GM21515 (cell line): Measurements from ENCODE around the gene SFPQ.
"Not testable (repeated sequence)": the region's sequence is repeated elsewhere in the genome, so short reads cannot be mapped to it uniquely, and the experiment has no call there.

Source experiments
- ATAC-seq: cut with Tn5 transposase; IDR thresholded peaks from one replicate; pipeline ENCODE4 v1.9.1; 2021; ENCODE audit not compliant: unreplicated experiment

Gene SFPQ, protein sequence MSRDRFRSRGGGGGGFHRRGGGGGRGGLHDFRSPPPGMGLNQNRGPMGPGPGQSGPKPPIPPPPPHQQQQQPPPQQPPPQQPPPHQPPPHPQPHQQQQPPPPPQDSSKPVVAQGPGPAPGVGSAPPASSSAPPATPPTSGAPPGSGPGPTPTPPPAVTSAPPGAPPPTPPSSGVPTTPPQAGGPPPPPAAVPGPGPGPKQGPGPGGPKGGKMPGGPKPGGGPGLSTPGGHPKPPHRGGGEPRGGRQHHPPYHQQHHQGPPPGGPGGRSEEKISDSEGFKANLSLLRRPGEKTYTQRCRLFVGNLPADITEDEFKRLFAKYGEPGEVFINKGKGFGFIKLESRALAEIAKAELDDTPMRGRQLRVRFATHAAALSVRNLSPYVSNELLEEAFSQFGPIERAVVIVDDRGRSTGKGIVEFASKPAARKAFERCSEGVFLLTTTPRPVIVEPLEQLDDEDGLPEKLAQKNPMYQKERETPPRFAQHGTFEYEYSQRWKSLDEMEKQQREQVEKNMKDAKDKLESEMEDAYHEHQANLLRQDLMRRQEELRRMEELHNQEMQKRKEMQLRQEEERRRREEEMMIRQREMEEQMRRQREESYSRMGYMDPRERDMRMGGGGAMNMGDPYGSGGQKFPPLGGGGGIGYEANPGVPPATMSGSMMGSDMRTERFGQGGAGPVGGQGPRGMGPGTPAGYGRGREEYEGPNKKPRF

DNA sequence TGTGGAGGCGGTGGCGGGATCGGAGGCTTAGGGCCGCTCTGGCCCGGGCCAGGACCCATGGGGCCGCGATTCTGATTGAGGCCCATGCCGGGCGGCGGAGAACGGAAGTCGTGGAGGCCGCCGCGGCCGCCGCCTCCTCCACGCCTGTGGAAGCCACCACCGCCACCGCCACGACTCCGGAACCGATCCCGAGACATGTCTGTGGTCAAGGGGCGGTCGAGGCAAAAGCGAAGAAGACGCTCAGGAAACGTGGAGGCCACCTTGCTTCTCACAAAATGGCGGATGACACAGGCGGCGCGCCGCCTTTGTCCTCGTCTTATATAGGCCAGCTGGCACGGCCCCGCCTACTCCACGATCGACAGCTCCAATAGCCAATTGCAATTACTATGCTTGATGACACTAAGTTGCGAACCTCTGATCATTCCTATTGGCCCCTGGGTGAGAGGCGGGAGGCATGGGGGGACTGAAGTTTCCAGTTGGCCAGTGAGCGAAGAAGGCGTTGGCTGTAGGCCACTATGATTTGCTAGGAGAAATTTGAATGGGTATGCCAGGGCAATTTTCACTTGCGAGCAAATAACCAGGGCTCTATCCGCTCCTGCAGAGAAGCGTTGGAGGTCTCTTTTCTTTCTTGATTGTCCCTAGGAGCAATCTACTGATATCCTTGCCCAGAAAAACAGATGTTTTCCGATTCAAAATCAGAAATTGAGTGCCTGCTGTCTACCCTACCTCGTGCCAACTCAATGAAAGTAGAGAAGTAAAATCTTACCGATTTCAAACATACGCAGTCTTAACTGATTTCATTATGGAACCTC, at the start of gene SFPQ:
Gene SFPQ, minus strand, starts transcription at position 293 of the 812 bp plus-strand sequence. Its CDS starts 96 bp downstream, at position 197.
- peak; percentile 87 for ATAC-seq

DNA sequence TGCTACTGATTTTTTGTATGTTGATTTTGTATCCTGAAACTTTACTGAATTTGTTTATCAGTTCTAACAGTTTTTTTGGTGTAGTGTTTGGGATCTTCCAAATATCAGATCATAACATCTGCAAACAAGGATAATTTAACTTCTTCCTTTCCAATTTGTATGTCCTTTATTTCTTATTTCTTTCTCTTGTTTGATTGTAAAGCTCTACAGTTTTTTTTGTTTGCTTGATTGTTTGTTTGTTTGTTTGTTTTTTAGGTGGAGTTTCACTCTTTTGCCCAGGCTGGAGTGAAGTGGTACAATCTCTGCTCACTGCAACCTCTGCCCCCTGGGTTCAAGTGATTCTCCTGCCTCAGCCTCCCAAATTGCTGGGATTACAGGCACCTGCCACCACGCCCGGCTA, 43.8 kb upstream of the SFPQ start:
- ATAC-seq = not testable (repeated sequence)

DNA sequence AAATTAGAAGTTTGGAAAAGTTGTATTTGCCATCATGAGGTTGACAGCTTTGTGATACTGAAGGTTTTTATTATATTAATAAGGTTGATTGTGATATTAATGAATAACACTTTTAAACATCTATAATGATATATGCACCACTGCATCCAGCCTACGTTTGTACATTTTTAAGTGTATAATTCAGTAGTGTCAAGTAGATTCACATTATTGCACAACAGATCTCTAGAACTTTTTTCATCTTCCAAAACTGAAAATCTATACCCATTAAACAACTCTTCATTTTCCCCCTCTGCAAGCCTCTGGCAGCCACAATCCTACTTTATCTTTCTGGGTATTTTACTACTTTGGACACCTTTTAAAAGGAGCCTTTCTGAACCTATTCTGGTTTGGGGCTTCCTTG, 38.3 kb upstream of the SFPQ start:
- no peak for ATAC-seq

DNA sequence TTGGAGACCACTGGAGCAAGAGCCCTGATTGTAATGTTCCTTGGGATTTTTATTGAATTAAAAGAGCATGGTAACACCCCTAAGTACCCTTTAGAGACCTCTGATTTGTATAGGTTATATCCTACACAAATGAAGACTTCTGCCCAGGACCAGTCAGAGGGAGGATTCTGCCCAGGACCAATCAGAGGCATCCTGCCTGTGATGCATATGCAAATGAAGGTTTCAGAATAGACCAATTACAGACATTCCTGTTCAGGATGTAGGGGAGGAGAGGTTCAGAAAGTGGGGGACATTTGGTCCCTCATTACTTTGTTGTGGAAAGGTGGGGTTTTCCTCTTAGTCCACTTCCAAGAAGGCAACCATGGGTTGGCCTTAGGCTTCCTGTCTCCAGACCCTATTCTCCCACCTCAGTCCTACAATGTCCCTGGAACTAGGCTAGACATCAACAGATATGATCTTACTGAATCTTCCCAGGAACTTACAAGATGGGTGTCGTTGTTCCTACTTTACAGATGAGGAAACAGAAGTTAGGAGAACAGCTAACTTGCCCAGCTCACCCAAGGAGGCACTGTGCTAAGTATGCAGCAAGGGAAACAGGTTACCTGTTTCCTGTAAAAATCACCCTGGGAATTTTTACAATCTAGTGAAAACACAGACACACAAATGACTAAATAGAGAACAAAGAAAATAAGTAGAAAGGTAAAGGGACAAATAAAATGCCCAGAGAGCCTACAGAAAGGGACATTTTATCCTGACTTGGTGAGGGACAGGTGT, 36.8 kb upstream of the SFPQ start:
- ATAC-seq = no peak

DNA sequence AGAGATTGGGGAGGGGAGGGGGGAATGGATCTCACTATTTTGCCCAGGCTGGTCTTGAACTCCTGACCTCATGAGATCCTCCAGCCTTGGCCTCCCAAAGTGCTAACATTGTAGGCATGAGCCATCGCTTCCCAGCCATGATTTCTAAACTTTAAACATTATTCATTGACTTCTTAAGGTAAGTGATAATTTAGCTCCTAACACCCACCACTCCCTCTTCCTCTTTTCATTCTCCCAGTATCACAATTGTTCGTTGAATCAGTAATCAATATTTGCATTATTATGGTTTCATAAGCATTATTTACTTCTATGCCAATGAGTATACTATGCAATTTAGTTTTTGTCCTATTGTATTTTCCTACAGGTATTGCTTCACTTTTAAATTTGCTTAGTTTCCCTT, 33.6 kb upstream of the SFPQ start:
- no peak for ATAC-seq

DNA sequence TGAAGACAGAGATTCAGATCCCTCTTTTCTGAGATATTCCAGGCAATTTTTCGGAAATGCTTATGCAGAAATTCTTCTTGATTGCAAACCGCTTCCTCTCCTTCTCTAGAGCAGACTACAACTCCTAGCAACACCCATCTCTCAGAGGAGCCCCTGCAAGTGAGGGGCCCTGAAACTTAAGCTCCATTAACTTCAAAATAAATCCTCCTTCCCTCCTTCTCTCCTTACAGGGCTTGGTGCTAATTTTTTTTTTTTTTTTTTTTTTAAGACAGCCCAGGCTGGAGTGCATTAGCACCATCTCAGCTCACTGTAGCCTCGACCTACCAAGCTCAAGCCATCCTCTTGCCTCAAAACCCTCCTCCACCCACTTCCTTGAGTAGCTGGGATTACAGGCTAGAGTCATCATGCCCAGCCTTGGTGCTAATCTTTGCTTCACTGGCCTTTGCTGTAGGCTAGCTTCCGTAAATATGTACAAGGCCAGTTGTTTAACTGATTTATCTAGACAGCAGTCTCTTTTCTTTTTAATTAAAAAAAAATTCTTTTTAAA, 30.2 kb upstream of the SFPQ start:
- no peak for ATAC-seq

DNA sequence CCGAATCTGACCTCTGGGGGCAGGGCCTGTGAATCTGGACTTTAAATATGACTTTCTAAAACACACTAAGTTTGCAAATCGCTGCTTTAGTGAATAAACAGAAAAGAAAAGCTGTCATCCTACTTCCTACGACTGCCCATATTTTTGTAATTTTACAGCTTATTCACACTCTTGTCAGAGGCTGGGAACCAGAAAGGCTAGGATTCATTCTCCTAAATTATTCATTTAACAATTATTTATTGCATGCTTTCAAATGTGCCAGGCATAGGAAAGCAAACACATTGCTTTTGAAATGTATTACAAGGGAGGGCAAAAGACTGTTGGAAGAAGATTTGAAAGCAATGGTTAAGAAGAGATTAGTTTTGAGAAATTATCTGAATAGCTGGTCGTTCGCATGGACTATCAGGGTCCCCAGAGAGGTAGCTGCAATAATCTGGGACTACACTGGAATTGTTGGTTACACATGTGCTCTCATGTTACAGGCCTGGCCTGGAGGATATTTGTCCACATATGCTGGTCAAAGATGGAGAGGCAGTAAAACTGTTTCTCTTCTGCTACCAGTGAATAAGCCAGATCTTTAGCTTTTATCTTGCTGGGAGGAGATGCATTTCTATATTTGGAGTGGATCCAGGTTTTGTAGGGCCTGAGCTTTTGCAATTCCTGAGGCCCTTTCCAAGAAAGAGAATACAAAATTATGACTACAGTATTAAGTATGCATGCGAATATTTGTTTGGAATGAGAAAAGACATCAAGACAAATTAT, 29.6 kb upstream of the SFPQ start:
- ATAC-seq = no peak

DNA sequence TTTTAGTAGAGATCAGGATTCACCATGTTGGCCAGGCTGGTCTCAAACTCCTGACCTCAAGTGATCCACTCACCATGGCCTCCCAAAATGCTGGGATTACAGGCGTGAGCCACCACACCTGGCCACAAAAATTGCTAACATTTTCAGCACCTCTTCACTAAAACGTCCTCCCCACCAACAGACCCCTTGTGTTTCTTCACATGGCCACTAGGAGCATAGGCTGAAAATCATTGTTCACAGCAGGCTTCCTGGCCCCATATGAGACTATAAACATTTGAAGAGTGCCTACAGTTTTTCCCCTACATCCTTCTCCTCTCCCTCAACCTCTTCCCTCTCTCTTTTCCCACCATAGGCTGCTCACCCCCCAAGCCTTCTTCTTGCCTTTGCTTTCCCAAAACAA, 28.0 kb upstream of the SFPQ start:
- ATAC-seq = no peak

DNA sequence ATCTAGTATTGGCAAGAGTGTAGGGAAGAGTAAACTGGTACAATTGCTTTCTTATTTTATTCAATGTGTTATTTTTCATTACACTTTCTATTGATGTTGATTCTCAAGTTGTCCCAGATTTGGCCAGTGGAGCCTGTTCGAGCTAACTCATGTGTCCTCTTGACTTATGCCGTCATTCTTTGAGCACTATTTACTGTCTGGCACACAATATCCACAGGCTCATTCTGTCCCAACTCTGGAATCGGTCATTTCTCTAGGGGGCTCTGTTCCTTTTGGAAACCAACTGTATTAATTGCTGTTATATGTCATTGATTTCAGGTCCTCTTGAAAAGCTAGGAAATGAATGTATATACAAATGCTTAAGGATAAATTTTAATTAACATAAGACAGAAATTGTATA, 22.4 kb upstream of the SFPQ start:
- no peak for ATAC-seq

DNA sequence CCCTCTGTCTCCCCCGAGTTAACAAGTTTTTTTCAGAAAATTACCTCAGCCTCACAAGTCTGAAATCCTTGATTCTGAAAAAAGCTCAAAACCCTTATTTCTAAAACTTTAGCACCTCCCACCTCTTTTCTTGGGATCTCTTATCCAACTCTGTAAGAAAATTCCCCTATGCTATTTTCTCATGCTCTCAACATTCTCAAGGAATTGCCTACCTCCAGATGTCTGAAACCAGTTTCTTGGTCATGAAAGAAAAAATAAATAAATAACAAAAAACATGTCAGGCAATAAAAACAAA, 18.1 kb upstream of the SFPQ start:
- no peak for ATAC-seq

DNA sequence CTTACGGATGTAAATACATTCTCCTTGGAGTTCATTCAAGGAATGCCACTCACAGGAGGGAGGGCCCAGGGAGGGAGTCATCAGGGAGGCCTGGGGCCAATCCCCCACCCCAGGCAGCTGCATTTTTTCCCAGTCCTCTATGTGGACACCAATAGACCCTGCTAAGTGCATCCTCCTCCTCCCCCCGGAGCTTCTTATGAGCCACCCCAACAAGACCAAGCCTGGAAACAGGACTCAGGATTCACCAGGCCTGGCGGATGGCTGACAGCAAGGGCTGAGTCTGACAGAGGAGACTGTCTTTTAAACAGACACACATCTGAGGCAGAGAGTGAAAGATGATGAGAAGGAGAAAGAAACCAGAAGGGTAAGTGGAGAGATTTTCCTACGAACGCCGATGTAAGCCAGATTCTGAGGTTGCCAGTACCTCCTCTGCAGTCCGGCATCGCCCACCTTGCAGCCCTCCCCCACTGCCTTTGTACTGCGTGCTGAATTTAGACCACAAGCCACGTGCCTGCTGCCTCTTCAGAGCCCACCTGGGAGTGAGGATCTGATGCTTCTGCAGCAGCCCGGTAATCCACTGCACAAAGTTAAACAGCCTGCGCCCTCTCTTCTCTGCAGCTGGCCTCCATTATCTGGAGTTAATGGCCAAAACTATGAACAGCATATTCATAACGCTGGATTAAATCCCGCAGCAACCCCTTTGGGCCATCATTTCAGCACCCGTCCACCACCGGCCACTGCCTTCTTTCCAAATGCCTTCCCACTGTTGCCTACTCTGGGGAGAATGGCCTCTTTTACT, 17.6 kb upstream of the SFPQ start:
- no peak for ATAC-seq

DNA sequence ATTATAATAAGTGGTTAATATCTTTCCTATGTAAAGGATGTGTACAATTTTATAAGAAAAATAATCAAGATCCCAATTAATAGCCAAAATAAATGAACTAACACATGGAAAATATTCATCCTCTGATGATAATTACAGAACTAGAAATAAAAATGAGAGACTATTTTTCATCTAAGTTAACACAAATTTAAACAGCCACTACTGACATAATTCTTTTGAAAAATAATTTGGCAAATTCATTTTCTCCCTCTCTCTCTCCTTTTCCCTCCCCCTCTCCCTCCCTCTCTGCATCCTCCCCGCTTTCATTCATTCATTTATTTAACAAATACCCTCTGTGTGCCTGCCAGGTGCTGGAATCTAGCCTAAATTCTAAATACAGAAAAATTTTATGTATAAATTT, 10.3 kb upstream of the SFPQ start:
- no peak for ATAC-seq

DNA sequence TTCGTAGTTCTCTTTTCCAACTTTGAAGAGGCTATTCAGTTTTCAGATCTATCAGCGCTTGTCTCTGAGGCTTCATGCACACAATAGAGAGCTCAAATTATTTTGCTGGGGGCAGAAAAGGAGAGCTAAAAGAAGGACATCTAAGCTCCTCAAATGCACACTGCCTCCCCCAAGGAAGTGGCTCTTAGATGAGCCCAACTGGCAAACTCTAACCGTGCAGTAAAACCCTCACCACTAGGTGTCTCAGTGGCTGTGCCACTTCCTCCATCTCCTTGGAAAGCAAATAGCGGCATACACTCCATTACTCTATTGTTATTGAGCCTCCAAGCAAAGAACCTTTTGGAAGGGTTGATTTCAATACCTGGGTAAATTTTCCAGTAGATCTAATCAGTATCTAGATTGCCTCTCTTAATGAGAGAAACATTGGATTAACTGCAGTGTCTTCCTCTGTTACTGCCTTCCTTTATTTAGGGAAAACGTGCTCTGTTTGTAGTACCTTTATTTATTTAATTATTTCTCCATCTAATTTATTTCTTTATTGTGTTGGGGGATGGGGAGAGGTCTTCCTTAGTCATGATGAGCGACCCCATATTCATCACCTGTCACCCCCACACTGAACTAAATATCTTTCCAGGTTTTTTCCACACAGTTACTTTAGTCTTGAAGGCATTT, 9.2 kb upstream of the SFPQ start:
- no peak for ATAC-seq

DNA sequence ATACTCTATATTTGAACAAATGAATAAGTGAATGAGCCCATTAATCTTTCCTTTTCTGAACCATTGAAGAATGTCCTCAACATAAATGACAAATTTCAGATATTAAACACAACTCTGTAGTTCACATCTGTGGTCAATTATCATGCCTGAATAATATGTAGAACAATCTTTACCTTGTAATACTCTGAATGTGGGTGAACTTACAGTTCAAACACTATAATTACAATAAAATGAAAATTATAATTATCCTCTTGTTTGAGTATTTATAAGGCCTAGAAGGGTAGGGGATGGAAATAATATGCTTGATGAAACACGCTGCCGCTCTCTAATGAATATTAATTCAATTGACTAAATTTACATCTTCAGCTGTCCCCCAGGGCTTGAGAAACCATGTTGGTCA, 8.7 kb upstream of the SFPQ start:
- ATAC-seq = no peak

DNA sequence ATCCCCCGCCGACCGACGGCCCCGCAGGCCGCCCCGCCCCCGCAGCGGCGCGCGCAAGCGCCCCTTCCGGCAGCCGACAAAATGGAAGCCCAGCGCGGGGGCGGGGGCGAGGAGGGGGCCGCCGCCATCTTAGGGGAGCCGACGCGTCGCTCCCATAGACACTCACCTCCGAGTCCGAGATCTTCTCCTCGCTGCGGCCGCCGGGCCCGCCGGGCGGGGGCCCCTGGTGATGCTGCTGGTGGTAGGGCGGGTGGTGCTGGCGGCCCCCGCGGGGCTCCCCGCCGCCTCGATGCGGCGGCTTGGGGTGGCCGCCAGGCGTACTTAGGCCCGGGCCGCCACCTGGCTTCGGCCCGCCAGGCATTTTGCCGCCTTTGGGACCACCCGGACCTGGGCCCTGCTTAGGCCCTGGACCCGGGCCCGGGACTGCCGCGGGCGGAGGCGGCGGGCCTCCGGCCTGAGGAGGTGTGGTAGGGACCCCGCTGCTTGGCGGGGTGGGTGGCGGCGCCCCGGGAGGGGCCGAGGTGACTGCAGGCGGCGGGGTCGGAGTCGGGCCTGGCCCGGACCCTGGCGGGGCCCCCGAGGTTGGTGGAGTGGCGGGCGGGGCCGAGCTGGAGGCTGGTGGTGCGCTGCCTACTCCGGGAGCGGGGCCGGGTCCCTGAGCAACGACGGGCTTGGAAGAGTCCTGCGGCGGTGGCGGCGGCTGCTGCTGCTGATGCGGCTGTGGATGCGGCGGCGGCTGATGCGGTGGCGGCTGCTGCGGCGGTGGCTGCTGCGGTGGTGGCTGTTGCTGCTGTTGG, 691 bp downstream of the SFPQ start:
- peak; percentile 40 for ATAC-seq

DNA sequence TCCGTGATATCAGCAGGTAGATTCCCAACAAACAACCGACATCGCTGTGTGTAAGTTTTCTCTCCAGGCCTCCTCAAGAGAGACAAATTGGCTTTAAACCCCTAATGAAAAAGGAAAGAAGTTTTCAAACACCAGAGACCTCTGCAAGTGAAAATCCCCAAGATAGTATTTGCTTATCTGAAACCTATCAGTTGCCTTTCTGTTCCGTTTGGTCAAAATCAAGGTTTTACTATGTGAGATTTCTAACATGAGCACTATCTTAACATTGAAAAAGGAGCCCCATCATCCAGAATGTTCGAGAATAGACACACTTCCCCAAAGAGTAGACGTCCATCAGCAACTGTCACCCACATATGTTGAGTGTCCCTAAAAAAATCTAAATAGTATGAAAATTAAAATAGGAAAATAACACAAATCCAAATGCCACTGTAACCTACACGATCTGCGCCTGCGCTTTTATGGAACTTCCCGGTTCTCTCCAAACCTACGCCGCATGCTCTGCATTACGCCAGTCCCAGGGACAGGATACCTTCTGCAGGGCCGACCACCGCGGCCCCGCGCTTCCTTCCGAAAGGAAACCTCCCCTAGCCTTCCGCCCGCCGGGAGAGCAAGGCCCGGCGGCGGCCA, 1.4 kb downstream of the SFPQ start:
- ATAC-seq = no peak

DNA sequence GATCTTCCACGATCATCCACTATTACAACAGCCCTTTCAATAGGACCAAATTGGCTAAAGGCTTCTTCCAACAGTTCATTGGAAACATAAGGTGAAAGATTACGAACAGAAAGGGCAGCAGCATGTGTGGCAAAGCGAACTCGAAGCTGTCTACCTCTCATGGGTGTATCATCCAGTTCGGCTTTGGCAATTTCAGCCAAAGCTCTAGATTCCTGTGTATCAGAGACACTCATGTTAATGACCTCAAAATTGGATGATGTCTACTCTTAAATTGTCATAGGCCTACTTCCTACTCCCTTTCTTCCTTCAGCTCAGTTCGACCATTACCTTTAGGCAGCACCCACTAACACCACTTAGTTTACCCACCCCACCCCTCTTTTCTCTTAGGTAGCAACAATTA, 2.2 kb downstream of the SFPQ start:
- ATAC-seq = no peak
